HCT116 (cell line): Measurements from ENCODE around the gene MIPEP.

Experiments used
- CEBPB ChIP-seq: IDR thresholded peaks from 2 replicates; pipeline ENCODE4 v1.6.1; 2012; ENCODE audit warnings: low read depth
- EGR1 ChIP-seq: IDR thresholded peaks from 2 replicates; pipeline ENCODE4 v1.6.1; 2012; ENCODE audit warnings: low read depth
- EZH2 ChIP-seq: fragments of 200-600 bp; sonication (generic); IDR thresholded peaks from 2 replicates; pipeline ENCODE4 v1.6.1; 2017; ENCODE audit warnings: antibody characterized with exemption, mixed run types
- MAX ChIP-seq: IDR thresholded peaks from 2 replicates; pipeline ENCODE4 v1.6.1; 2012
- POLR2A ChIP-seq: IDR thresholded peaks from 2 replicates; pipeline ENCODE4 v1.7.0; 2011; ENCODE audit warnings: borderline replicate concordance; ENCODE audit not compliant: insufficient read depth, insufficient read length; ENCODE audit errors: extremely low read depth
- POLR2AphosphoS5 ChIP-seq: IDR thresholded peaks from 2 replicates; pipeline ENCODE4 v1.6.1; 2011; ENCODE audit warnings: mild to moderate bottlenecking, low read depth, low read length, moderate library complexity
- RAD21 ChIP-seq: IDR thresholded peaks from 2 replicates; pipeline ENCODE4 v1.6.1; 2012; ENCODE audit warnings: low read depth, mild to moderate bottlenecking
- SIN3A ChIP-seq: IDR thresholded peaks from 2 replicates; pipeline ENCODE4 v1.6.1; 2012; ENCODE audit warnings: low read depth
- YY1 ChIP-seq: IDR thresholded peaks from 2 replicates; pipeline ENCODE4 v1.6.1; 2011; ENCODE audit warnings: low read length, low read depth, moderate library complexity, mild to moderate bottlenecking; ENCODE audit not compliant: insufficient replicate concordance; ENCODE audit errors: extremely low read depth
- ZNF274 ChIP-seq: fragments of 200-500 bp; sonication (Bioruptor generic); IDR thresholded peaks from 2 replicates; pipeline ENCODE4 v1.6.1; 2014; ENCODE audit warnings: mild to moderate bottlenecking, low read depth, low read length, inconsistent platforms
- TF ChIP-seq, protein P1 (sequence below), 3 experiments: fragments of 200-600 bp in 1 of 3; sonication (generic) in 1 of 3; IDR thresholded peaks in 2 of 3; conservative IDR thresholded peaks in 1 of 3; 2 replicates each; pipeline ENCODE4 v1.5.1; 2012 to 2017; ENCODE audit warnings: low read depth in 2 of 3, low read length in 2 of 3, antibody characterized with exemption in 1 of 3, borderline replicate concordance in 1 of 3, control low read depth in 1 of 3, mild to moderate bottlenecking in 1 of 3, mixed read lengths in 1 of 3, mixed run types in 1 of 3, moderate library complexity in 1 of 3; ENCODE audit not compliant: insufficient read depth in 1 of 3
- TF ChIP-seq, protein P2 (sequence below): IDR thresholded peaks from 2 replicates; pipeline ENCODE4 v1.6.1; 2012; ENCODE audit warnings: low read depth

- TF ChIP-seq, protein P1, sequence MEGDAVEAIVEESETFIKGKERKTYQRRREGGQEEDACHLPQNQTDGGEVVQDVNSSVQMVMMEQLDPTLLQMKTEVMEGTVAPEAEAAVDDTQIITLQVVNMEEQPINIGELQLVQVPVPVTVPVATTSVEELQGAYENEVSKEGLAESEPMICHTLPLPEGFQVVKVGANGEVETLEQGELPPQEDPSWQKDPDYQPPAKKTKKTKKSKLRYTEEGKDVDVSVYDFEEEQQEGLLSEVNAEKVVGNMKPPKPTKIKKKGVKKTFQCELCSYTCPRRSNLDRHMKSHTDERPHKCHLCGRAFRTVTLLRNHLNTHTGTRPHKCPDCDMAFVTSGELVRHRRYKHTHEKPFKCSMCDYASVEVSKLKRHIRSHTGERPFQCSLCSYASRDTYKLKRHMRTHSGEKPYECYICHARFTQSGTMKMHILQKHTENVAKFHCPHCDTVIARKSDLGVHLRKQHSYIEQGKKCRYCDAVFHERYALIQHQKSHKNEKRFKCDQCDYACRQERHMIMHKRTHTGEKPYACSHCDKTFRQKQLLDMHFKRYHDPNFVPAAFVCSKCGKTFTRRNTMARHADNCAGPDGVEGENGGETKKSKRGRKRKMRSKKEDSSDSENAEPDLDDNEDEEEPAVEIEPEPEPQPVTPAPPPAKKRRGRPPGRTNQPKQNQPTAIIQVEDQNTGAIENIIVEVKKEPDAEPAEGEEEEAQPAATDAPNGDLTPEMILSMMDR (IDR thresholded peaks at IDR 0.05 in 2 of 3, conservative IDR thresholded peaks at IDR 0.05 in 1 of 3; ENCODE audit: borderline replicate concordance in 1 of 3, insufficient read depth in 1 of 3, low read depth in 2 of 3, low read length in 2 of 3): no peak
- no peak for TF ChIP-seq SIN3A
- TF ChIP-seq RAD21: no peak
- TF ChIP-seq EGR1: no peak
- no peak for TF ChIP-seq EZH2
- no peak for TF ChIP-seq CEBPB
- TF ChIP-seq, protein P2, sequence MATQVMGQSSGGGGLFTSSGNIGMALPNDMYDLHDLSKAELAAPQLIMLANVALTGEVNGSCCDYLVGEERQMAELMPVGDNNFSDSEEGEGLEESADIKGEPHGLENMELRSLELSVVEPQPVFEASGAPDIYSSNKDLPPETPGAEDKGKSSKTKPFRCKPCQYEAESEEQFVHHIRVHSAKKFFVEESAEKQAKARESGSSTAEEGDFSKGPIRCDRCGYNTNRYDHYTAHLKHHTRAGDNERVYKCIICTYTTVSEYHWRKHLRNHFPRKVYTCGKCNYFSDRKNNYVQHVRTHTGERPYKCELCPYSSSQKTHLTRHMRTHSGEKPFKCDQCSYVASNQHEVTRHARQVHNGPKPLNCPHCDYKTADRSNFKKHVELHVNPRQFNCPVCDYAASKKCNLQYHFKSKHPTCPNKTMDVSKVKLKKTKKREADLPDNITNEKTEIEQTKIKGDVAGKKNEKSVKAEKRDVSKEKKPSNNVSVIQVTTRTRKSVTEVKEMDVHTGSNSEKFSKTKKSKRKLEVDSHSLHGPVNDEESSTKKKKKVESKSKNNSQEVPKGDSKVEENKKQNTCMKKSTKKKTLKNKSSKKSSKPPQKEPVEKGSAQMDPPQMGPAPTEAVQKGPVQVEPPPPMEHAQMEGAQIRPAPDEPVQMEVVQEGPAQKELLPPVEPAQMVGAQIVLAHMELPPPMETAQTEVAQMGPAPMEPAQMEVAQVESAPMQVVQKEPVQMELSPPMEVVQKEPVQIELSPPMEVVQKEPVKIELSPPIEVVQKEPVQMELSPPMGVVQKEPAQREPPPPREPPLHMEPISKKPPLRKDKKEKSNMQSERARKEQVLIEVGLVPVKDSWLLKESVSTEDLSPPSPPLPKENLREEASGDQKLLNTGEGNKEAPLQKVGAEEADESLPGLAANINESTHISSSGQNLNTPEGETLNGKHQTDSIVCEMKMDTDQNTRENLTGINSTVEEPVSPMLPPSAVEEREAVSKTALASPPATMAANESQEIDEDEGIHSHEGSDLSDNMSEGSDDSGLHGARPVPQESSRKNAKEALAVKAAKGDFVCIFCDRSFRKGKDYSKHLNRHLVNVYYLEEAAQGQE: no peak
- no peak for TF ChIP-seq POLR2A
- TF ChIP-seq MAX: no peak
- TF ChIP-seq ZNF274: no peak
- TF ChIP-seq POLR2AphosphoS5: no peak
- no peak for TF ChIP-seq YY1
Observed at GRCh38 chr13:23799945-23800344, 89.3 kb downstream of the MIPEP start.
